ENCODE measurements around the gene MKI67. TPM values are rescaled to one million over a fixed set of nuclear protein-coding genes. Genes with fewer than 3 reads are reported as not detected.

MKI67 gene
- total RNA-seq, 1 experiment from 2014 or later: 151 TPM

GRCh38 chr10:128062881-128063563 is 63.2 kb downstream of the MKI67 start:
- no TSS peak for BruUV-seq (replicated peaks)
- Histone ChIP-seq H3K9me3 (ENCODE audit: control insufficient read depth, insufficient read depth, low read depth, low read length) (no peaks in the 10 kb centered on the region), H3K4me1 (ENCODE audit: control insufficient read depth, insufficient read depth, low read length) (no peaks in the 10 kb centered on the region), H3K4me3 (ENCODE audit: low read depth in 2 of 2, low read length in 2 of 2) (no peak overlapping the region), H3K27ac (ENCODE audit: low read length) (no peak overlapping the region), H3K36me3 (ENCODE audit: control insufficient read depth, insufficient read depth, low read length) (no peaks in the 10 kb centered on the region), H3K27me3 (ENCODE audit: control insufficient read depth, insufficient read depth, low read length) (no peaks in the 10 kb centered on the region; the same call in 1 of the 2 replicates)
- in situ Hi-C loops (cut with HindIII; ENCODE audit: low pct_unique_long_range_greater_than_20kb, low sequenced_read_pairs) (no loop called here), intact Hi-C loops (cut with micrococcal nuclease; ENCODE audit: unreplicated experiment) (no loop called here)
- DNase-seq (ENCODE audit: low read depth, low spot score) (no peak), ATAC-seq (no peak)
- ChIA-PET CTCF (no interaction called here), POLR2A (no interaction called here)
- TF ChIP-seq CTCF (IDR thresholded peaks at IDR 0.05) (no peak), POLR2AphosphoS5 (IDR thresholded peaks at IDR 0.05; ENCODE audit: low read depth, low read length) (no peak), REST (IDR thresholded peaks at IDR 0.05; ENCODE audit: insufficient read depth in 1 of 2, low read depth in 2 of 2, low read length in 1 of 2) (no peak), TCF7L2 (IDR thresholded peaks at IDR 0.05; ENCODE audit: low read depth, low read length) (no peak), SIN3A (IDR thresholded peaks at IDR 0.05; ENCODE audit: borderline replicate concordance, insufficient read depth, low read depth, low read length) (no peak)

GRCh38 chr10:128062331-128062880 is 63.8 kb downstream of the MKI67 start:
- no peak overlapping the region for H3K27ac ChIP-seq (ENCODE audit: low read length)
- BruUV-seq (replicated peaks): no TSS peak
- no peak for DNase-seq (ENCODE audit: low read depth, low spot score)
- intact Hi-C loops (cut with micrococcal nuclease; ENCODE audit: unreplicated experiment): no loop called here
- in situ Hi-C loops (cut with HindIII; ENCODE audit: low pct_unique_long_range_greater_than_20kb, low sequenced_read_pairs): no loop called here
- H3K4me1 ChIP-seq (ENCODE audit: control insufficient read depth, insufficient read depth, low read length): no peaks in the 10 kb centered on the region
- no peaks in the 10 kb centered on the region for H3K9me3 ChIP-seq (ENCODE audit: control insufficient read depth, insufficient read depth, low read depth, low read length)
- no peaks in the 10 kb centered on the region; the same call in 1 of the 2 replicates for H3K27me3 ChIP-seq (ENCODE audit: control insufficient read depth, insufficient read depth, low read length)
- no peak for TF ChIP-seq TCF7L2 (IDR thresholded peaks at IDR 0.05; ENCODE audit: low read depth, low read length)
- TF ChIP-seq SIN3A (IDR thresholded peaks at IDR 0.05; ENCODE audit: borderline replicate concordance, insufficient read depth, low read depth, low read length): no peak
- no peak for TF ChIP-seq CTCF (IDR thresholded peaks at IDR 0.05)
- no peak for TF ChIP-seq POLR2AphosphoS5 (IDR thresholded peaks at IDR 0.05; ENCODE audit: low read depth, low read length)
- no peak for TF ChIP-seq REST (IDR thresholded peaks at IDR 0.05; ENCODE audit: insufficient read depth in 1 of 2, low read depth in 2 of 2, low read length in 1 of 2)
- ChIA-PET POLR2A (no interaction called here), CTCF (no interaction called here)
- ATAC-seq: no peak
- no peak overlapping the region for H3K4me3 ChIP-seq (ENCODE audit: low read depth in 2 of 2, low read length in 2 of 2)
- H3K36me3 ChIP-seq (ENCODE audit: control insufficient read depth, insufficient read depth, low read length): no peaks in the 10 kb centered on the region

Data from Panc1 (cell line).